HG03108 (cell line): ENCODE data around the gene CTSL.
"Not testable (repeated sequence)": the region's sequence is repeated elsewhere in the genome, so short reads cannot be mapped to it uniquely, and the experiment has no call there.

ENCODE experiments used
- ATAC-seq: cut with Tn5 transposase; IDR thresholded peaks from one replicate; pipeline ENCODE4 v1.9.1; 2021; ENCODE audit warnings: moderate library complexity; ENCODE audit not compliant: unreplicated experiment

The CTSL gene

GRCh38 chr9:87751423-87751822 lies 25.5 kb downstream of the CTSL start:
- ATAC-seq, result no peak

DNA sequence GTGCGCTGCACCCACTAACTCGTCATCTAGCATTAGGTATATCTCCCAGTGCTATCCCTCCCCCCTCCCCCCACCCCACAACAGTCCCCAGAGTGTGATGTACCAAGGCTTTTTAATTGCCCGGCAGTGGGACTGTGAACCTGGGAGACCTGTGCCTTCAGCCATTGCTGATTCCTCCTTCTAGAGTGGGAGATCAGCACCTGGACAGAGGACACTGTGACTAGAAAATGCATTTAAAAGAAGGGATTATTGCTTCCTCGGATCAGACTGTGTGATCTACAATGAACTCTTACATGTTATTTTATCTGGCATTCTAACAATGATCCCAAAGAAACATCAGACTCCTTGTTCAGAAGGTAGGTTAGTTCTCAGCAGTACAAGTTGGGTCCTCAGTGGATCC lies 25.9 kb downstream of the CTSL start:
- ATAC-seq, result no peak

DNA sequence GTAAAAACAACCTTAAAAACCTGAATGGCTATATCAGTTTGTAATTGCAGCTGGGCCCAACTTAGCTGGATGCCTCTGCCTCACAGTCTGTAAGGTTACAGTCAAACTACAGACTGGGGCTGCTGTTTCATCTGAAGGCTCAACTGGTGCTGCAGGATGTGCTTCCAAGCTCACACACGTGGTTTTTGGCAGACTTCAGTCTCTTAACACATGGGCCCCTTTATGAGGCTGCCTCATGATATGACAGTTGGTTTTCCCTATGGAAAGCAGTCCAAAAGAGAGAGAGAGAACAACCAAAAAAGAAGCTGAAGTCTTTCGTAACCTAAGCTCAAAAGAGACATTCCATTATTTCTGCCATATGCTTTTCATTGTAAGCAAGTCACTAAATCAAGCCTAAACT lies 27.4 kb downstream of the CTSL start:
- ATAC-seq, result no peak

GRCh38 chr9:87758330-87758729 lies 32.4 kb downstream of the CTSL start:
- ATAC-seq, result not testable (repeated sequence)

- not testable (repeated sequence) for ATAC-seq
Measured at GRCh38 chr9:87759980-87760379, 34.1 kb downstream of the CTSL start.

DNA sequence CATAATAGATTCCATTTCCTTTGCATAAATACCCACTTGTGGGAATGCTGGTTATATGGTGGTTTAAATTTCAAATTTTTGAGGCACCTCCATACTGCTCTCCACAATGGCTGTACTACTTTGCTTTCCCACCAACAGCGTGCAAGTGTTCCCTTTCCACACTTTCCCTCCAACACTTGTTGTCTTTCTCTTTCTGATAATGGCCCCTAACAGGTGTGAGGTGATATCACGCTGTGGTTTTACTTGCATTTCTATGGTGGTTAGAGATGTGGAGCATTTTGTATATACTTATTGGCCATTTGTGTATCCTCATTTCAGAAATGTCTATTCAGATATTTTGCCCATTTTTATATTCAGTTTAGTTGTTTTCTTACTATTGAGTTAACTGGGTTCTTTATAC lies 34.6 kb downstream of the CTSL start:
- ATAC-seq, result no peak

DNA sequence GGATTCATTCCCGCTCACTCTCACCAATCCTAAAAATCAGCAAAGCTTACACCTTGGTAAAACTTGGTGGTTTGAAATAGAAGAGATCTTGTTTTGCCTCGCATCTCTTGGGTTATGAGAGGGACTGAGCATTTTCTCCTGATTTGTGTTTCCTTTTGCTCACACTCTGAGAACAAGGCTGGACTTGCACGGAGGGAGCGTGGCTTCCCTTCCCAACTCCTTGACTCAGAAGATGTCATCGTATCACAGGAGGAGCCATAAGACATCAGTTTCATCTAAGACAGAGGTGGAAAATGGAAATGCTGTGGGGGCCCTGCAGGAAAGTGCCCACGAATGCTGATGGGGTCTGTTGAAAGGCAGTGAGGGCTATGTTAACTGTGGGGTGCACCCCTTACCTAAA lies 37.4 kb downstream of the CTSL start:
- no peak for ATAC-seq

DNA sequence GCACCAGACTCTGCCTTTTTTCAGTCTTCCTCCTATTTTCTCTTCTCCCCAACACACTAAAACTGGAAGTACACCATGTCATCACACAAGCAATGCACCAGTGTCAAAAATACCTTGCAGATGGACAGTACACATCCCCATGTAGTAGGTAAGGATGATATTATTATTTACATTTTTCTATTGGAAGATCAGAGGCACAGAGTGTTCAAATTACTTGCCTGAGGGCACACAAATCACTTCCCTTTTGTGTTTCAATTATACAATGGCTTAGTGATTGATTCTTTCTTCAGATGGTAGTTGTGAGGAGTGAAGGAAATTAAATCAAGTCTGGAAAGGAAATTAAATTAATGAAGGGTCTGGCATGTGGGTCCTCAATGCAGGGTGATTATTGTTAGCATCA lies 39.6 kb downstream of the CTSL start:
- no peak for ATAC-seq

GRCh38 chr9:87766697-87767096 lies 40.8 kb downstream of the CTSL start:
- ATAC-seq, result no peak

DNA sequence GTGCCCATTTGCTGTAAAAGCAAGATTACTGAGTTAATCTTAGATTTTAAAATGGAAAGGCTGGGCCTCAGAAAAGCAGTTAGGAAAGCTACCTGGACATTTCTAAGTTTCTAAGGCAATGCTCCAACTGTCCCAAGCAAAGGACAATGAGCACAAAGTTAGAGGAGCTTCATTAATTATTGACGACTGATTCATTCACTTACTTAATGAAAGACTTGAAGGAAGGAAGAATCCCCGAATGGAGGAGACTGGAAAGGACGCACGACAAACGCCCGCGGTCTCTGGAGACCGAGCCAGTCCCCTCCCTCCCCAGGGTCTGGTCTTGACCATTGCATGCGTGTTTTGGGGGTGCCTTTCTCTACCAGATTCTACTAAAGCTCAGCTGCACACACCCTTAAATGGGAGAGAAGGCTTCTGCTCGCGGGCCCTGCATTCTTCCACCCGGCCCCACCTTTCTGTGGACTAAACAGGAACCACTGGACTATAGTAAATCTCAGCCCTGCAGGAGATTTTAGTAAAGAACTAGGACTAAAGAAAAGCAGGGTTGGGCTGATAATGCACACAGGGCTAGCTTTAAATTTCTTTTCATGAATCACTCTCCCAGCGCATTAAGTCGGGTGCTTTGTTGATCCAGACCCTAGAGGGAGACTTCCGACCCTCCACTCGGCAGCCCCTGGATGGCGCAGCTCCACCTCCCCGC lies 44.8 kb downstream of the CTSL start:
- ATAC-seq, result no peak

DNA sequence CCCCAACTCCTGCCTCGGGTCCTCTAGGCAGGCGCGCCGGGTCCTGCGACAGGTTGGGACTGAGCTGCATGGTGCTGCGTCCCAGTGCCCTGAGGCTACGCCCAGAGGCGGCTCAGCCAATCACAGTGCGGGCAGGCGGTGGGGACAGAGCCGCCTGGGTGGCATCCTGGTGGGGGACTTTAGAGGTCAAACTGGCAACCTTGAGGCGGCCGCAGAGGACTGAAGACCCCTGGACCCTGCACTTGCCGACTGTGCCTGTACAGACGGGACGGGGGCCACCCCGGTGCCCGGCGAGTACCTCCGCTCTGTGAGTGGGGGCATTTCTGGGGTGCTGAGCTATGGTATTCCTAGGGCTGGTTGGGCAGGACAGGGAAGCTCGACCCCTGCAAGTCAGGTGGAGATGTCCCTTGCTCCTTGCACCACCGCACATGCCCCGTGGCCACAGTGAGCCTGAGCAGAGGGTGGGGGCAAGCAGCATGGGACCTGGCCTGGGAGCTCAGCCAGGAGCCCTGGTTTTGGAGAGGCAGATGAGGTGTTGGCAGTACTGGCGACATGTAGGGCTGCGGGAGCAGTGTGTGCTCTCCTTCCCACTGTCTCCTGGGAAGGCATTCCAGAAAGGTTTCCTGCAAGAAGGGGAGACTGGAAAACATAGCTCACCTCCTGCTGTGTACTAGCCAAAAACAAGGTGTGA lies 45.5 kb downstream of the CTSL start:
- no peak for ATAC-seq

DNA sequence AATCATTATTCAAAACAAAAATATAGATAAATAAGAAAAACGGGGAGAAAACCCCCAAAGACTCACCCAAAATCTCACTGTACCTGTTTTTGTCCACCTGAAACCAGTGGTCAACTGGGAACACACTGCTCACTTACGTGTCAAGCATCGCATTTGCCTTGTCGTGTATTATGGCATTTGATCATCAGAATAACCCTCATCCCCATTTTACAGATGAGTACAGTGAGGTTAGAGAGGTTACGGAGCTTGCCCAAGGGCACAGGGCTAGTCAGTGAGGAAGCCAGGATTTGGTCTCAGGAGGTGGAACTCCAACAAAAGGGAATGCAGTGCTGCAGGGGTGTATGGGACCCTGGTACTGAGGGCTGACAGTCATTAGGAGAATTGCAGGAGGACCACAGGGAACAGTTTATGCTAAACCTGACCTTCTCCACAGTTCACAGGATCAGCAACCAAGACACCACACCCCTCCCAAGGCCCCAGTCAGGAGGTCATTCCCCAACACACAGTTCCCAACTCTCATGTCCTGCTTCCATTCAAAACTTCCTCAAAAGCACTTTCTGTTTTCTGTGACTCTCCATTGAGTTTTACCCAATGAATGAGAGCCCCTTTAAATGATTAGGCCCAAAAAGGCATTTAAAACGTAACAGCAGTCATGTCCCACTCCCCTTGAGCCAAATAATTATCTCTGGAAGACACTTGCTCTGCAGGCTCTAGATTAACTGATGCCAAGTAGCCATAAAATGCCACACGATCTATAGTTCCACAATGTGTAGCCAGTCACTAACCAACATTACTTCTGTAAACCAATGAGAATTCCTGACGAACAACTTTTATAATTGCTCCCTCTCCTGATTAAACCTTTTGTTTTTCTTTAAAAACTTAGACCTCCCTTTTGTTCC lies 50.8 kb downstream of the CTSL start:
- ATAC-seq, result no peak

DNA sequence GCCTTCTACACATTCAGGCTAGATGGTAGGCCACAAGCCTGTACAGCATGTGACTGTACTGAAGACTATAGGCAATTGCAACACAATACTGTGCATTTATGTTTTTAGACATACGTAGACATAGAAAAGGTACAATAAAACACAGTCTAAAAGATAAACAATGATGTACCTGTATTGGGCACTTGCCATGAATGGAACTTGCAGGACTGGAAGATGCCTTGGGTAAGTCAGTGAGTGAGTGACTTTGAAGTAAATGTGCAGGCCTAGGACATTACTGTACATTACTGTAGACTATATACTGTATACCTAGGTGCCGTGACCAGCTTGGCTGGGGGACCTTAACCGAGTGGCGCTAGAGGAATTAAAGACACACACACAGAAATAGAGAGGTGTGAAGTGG lies 53.1 kb downstream of the CTSL start:
- no peak for ATAC-seq
